Limb (tissue), 2 donors: ENCODE results near the gene DLG2.

Source experiments
- DNase-seq, 2 donors: peaks; one replicate each; pipeline ENCODE4 v3.0.0-alpha.2; 2016; ENCODE audit errors: extremely low spot score in 2 of 2

Gene DLG2

DNA sequence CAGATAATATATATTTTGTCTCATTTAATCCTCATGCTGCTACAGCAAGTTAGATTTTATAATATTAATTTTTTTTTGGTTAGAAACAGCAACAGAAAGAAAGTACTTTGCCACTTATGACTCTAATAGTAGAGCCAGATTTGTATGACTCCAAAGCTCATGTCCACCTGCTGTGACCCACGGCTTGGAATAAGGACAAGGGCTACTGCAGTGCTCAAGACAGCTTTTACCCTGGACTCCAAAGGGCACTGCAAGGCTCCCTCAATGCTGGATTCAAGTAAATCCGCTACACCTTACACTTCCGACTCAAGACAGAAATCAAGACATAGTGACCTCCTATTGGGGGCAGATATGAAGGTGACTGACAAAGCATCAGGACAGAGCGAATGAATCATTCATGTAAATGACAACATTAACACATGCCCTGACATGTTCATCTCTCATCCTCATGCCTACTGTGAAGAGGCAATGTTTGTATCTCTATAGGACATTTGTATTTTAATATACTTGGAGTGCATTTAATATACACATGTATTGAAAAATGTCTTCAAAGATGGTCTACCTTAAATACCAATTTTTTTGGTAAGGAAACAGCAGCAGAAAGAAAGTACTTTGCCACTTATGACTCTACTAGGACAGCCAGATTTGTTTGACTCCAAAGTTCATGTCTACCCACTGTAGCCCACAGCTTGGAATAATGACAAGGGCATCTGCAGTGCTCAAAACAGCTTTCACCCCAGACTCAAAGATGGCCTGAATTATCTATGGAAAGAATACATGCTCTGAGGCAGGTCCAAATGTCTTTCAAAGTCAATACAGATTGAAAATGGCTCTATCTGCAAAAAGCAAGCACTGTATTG is 1965.4 kb downstream of the DLG2 start:
- no peak for DNase-seq

DNA sequence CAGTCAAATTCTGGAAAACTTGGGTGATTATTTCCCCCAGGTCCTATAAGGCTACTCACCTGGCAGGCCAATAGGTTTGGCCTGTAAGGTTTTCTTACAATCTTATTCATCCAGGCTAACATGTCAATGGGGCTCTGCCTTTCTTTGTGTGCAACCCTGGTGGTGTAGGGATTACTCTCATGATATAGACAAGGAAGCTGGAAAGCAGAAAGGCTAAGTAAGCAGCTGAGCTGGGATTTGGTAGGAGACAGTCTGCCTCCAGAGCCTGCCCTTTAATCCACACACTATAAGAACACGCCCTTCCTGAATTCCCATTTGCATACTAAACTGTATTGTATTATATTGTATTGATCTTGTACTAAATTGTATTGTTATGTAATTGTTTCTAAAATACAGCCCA is 1967.7 kb downstream of the DLG2 start:
- DNase-seq = no peak

DNA sequence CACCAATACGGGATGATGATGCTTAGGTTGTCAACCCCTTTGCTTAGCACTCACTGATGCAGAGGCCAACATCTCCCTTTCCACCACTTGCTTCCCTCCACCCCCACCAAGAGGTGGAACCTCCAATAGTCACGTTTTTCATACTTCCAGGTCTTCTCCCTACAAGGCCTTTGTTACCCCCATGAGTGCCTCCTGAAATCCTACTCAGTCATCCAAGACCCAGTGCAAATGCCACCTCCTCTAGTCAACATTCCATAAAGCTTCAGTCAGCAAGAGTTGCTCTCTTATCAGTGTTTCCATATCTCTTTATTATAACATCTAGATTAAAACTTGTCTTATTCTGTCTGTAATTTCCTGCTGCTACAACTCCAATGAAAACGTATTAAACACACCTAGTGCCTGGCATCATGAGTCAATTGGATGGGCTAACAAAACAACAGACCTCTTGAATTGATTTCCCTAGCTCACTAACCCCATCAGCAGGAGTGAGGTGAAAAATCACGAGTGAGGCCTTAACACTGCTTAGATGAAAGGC is 1970.3 kb downstream of the DLG2 start:
- no peak for DNase-seq

DNA sequence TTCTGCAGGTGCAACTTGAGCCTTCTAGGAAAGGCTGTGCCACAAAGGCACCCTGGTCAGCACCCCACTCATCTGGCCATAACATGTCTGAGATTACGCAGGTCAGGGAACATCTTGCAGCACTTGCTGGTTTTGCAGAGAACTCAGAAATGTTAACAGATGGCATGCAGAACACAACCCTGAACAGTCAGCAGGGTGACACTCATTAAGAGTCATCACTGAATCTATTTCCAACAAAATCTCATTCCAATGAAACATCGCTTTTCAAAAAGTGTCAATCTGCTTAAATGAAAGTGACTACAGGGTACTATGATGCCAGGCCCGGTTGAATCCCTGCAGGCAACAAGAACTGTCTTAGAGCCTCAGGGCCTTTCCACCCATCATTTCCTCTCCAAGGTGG is 1971.2 kb downstream of the DLG2 start:
- no peak for DNase-seq

DNA sequence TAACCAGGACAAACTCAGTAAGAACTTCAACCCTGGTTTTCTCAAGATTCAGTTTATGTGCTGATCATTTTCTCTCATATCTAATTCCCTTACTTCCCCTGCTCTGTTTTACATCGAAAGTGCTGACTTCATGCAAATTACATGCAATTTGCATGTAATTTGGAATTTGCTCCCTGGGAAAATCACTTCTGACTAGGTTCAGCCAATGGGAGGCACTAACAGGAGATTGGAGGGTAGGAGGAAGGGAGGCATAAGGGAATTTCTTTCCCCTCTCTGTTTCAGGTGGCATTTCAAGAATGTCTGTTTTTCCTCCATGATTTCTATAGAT is 1977.7 kb downstream of the DLG2 start:
- no peak for DNase-seq

DNA sequence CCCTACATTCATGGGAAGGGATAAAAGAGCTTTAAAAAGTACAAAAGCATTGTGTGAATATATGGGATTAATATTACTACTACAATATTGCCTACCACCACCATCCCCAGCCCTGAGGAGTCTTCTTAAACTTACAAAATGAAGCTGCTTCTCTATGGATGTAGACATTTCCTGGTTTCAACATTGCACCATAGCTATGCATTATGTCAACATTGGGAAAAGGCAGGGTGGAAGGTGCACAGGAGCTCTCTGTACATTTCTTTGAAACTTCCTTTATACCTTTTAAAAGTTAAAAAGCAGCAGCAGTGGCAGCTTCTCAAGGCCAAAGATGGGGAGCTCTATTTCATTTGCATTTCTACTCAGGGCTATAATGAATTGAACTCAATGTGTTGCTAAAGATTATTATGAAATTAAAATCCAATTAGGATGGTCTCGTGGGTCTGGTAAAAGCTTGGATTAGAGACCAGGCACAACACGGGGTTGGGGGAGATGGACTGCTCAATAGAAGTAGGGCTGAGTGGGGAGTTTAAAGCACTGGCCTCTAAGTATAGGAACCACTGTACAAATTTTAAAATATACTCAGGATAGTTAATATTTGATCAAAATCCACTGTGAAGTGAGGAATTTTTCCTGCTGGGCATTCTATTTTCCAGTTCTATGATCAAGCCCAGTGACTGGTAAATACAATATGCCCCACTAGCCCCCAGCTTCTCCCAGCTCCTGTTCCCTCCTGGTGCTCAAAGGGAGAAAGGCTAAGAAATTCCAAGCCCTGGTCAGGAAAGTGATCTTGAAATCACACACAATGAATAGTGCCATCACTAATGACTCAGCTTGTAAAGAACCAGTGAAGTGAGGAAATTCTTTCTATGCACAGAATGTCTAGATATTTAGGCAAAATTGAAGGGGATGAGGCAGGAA is 1978.3 kb downstream of the DLG2 start:
- no peak for DNase-seq

DNA sequence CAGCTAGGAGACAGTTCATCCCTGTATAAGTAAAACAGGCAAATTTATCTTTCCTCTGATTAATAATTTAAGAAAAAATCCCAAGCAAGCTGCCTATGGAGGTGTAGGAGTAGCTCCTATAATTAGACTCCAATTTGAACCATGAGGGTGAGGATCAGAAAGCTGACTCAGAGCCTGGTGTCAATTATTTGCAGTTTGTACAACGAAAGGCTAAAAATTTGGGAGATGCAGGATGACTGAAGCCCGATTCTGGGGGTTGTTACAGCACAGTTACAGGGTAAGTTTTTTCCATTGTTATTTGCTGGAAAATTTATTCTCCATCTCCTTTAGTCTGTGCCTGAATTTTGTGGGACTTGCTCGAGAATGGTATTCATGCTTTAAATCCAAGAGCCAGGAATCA is 1981.6 kb downstream of the DLG2 start:
- no peak for DNase-seq

DNA sequence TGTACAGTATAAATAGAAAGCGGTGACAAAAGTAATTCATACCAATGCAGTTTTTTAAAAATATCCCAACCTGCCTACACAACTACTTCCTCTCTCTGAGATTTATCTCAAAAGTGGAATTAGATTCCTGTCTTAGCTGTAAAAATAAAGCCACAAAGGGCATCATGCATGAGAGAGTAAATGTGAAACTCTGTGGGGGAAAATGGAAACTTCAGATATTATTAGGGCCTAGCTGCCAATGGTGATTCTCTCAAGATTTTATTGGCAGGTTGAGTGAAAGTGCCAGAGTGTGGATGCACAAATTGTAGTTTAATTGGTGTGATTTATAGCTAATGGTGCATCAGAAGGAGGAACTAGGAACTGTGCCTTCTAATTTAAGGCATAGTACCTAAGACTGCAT is 1984.0 kb downstream of the DLG2 start:
- DNase-seq = no peak

DNA sequence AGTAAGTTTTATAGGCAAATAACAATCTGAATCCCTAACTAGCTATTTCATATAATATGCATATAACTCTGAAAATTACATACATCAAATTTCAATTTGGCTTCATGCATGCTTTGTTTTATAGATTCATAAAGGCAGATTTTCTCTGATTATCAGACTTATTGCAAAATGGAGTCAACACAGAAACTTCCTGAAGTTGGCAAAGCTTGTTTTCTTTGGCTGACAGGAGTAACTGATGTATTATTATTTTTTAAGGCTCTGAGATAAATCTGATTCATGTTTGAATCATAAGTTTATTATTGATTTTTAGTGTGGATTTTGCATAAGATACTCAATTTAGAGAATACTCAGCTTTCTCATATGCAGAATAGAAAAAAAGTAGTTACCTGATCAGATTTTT is 1984.6 kb downstream of the DLG2 start:
- DNase-seq = no peak

DNA sequence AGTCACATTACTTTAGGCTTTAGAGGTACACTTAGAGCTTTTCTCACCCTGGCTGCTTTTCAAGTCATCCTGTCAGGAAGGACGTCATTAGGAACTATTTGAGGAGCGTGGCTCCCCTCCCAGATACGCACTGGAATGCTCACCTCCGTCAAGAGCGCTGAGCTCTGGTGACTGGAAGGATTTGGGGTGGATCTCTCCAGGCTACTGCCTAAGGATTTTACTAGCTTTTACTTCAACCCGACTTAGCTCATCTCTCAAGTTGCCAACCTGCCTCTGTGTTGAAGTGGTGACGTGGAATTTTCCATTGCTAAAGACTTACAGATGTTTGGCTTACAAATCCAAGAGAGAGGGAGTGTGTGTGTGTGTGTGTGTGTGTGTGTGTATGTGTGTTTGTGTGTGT is 1985.6 kb downstream of the DLG2 start:
- peak; percentile 60 to 88 for DNase-seq

DNA sequence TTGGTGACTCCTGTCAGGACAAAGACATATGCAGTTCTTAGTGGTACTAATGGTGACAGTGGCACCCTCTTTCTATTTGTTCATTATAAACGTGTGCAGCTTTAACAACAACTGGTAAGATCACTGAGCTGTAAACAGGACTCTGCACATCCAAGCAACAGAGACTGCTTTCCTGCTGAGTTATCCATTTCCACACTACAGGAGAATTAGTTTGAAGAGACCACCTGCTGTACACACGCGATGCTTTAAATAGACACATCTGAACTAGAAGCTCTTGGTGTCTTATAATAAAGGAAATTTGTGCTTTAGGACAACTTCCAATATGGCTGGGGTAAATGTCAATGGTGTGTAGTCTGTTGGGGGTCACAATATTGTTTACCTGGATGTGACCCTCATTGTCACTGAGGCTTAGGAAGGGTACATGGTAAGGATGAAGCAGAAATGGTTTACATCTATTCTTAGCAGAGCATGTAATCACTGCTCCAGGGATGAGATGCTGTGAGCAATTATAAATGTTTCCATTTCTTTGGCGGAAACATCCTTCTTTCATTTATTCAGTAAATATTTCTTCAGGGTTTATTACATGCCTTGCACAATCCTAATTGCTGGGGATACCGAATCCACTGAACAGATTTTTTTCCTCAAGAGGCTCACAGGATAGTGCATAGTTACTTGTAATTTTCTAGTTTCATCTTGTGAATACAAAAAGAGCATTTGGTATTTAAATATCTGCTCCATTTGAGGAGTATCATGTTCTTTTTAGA is 1987.0 kb downstream of the DLG2 start:
- no peak for DNase-seq

DNA sequence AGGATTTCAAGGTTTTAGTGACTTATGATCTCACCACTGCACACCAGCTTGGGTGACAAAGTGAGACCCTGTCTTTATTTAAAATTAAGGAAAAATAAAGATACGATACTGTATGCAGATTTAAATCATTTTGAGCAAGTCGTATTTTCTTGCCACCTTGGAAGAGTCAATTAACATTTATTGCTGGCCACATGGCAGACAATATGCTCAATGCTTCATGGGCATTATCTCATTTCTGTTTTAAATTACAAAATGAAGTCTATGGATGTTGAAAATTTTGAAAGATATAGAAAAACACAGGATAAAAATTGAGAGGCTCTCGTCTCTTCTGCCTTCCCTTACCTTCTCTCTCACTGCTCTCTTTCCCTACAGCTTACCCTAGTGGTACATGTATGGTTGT is 1992.0 kb downstream of the DLG2 start:
- no peak for DNase-seq

DNA sequence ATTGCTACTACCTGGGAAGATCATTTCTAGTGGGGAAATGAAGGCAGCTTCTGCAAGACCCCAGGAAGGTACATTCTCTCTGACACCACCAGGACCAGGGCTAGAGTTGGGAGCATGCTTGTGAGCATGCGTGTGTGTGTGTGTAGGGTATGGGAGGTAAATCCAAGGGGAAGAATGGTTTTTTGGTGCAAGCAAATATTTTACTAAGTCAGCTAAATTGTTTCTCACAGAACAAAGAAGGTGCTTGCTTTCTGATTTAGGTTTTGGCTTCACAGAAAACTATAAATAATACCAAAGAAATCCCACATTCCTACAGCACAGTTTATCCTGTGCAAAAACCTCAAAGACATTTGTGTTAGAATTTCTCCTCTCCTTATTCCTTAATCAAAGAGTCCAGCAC is 1996.9 kb downstream of the DLG2 start:
- no peak for DNase-seq

DNA sequence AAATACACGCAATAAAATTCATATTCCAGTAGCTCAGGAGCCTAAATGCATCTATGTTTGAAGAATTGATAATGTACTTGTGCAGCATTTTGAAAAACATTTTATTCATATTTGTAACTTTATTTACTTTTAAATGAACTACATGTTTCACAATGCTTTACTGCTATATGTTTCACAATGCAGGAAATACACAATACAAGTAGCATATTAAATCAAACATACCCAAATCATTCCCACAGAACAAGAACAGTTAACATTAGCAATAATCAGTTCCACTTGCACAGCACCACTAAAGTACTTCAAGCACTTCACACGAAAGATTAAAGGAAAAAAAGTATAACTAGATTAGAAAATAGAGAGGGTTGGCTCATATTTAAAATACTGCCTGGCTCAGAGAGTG is 1997.4 kb downstream of the DLG2 start:
- no peak for DNase-seq

DNA sequence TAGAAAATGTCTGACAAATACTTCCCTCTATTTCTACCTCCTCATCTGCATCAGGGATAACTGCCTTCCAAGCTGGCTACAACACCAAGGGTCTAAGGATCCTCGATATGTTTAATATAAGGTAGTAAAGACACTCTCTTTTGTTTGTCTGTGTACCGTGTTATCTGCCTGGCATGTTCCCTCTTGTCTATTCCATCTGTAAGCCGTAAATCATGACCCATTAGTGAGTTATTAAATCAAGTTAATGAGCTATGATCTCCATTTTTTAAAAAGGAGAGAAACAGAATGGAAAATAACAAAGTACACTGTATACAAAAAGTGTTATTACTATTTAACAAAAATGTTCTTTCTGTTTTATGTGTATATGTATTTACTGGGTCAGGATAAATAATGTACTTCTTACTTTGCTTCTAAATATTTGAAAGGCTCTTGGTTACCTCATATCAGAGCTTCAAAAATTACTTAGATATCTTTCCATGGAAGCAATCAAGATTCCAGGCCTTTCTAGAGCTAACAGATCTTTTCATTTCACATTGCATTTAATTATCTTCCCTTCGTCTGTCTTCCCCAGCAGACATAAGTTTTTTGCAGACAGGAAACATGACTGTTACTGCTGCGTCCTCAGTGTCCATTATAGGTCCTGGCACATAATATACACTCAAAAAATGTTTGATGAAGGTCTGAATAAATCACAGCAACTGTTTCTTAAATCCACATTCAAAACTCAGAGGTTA is 1998.4 kb downstream of the DLG2 start:
- no peak for DNase-seq

DNA sequence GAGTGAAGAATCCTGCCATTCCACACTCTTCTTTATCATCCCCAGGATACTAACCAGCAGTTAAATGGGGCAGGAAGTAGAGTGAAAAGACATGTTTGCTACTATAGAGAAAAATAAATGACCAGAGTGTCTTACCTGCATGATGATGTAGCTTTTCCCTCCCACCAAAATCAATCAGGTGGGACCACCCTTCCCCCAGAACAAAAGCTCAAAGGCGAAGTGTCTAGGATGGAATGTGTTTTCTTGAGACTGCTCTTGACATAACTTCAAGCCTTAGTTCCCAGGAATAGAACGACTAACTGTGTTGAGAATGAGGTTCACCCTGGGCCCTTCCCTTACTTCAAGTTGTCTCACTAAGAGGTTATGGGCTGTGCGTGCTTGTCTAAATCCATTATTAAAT is 2001.8 kb downstream of the DLG2 start:
- DNase-seq = no peak

DNA sequence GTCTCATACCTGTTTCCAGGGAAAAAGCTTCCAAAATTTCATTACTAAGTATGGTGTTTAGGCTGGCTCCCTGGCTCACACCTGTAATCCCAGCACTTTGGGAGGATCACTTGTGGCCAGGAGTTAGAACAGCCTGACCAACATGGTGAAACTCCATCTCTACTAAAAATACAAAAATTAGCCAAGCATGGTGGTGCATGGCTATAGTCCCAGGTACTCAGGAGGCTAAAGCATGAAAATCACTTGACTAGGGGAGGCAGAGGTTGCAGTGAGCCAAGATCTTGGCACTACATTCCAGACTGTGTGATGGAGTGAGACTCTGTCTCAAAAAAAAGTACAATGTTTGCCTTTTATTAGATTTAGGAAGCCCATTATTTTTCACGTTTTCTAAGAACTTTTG is 2009.5 kb downstream of the DLG2 start:
- no peak for DNase-seq

DNA sequence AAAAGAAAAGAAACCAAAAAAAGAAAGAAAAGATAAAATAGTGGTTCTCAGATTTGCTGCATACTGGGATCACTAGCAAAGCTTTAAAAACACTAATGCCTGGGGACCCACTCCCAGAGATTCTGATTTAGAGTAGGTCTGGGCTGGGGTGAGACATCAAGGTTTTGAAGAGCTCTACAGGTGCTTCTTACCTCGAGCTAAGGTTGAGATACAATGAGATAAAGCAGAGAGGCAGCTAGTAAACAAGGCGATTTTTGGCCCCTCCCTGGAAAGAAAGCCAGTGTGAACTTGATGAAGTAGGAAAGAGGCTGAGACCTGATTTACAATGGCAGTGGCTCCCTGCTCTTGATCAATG is 2013.4 kb downstream of the DLG2 start:
- no peak for DNase-seq

DNA sequence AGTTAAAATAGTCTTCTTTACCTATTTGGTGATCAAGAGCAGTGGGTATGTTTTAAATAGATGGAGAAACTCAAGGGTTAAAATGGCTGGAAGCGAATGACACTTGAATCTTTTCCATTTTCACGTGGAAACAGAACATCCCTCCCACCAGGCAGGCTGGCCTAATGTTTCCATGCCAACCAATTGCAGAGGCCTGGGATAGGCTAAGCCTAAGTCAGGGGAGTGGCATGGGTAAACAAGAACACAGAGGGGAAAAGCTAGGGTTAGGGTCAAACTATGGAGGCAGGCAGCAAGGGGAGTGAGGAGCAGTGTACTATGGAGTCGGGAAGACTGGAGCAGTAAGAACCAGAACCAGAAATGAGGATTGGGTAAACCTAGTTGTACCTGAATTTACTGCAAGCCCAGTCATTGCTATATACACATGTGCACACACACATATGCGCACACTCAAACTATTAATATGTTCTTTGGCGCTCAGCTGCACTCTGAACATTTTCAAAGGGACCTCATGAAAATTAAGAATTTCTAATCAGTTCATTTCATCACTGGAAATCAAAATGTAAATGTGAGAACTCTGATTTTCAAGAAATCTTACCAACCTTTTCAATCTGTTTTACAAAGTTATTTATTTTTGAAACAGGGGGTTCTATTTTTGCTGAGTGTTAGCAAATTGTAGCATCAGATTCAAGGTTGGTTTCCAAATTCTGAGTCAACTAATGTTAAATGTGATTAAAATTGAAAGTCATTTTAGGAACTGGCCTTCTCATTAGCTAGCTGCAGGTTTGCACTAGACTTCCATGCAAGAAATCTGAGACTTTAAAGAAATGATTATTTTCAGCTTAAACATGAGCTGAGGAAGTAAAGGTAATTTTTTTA is 2014.0 kb downstream of the DLG2 start:
- DNase-seq = no peak

DNA sequence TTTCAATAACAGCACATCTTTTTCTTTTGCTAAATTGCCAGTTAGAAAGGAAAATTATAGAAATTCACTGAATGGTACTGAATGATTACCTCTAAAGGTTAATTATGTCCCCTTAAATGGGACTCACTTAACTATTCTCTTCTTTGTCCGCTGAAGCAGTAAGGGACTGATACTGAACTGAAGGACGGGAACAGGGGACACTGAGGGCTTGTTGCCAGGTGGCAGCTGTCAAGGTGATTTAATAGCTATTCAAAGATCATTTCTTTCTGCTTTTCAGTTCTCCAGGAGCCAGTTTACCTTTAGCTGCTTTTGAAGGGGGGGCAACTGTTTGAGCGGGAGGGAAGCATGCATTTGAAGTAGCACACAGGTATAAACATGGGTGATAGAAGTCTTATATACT is 2015.5 kb downstream of the DLG2 start:
- DNase-seq = no peak
